Stimulated activated CD4-positive, alpha-beta T cell treated with anti-CD3 and anti-CD28 coated beads, Interleukin-4, amount 100 ng/mL, for 1 hour (primary cell): Measurements from ENCODE around the gene TBC1D22B.
"Not testable (repeated sequence)": the region's sequence is repeated elsewhere in the genome, so short reads cannot be mapped to it uniquely, and the experiment has no call there.

Experiments used
- DNase-seq: peaks from one replicate; pipeline ENCODE4 v3.0.0-alpha.2; 2020

TBC1D22B gene

DNA sequence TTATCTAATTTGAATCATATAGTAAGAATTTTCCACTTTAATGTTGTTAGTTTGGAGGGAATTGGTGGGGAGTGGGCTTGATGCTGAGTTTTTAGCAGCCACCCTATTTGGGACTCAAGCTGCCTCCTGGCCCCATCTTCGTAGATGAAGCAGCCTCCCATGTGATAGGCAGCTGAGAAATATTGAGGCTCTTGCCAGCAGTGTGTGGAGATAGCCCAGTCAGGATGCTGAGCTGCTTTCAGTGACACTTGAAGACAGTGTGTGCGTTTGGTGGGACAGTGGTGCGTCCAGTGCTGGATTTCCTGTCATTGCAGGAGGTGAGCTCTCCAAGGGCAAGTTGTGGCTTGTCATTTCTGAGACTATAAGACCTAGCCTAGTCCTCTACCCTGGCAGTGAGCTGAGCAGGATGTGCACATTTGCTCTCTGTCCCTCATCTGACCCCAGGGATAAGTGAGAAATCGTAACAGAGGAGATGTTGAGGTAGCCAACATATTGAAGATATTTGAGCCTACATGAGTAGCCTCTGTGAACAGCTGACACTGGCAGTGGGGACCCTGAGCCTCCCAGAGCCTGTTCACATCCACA lies 48.4 kb downstream of the TBC1D22B start:
- no peak for DNase-seq

DNA sequence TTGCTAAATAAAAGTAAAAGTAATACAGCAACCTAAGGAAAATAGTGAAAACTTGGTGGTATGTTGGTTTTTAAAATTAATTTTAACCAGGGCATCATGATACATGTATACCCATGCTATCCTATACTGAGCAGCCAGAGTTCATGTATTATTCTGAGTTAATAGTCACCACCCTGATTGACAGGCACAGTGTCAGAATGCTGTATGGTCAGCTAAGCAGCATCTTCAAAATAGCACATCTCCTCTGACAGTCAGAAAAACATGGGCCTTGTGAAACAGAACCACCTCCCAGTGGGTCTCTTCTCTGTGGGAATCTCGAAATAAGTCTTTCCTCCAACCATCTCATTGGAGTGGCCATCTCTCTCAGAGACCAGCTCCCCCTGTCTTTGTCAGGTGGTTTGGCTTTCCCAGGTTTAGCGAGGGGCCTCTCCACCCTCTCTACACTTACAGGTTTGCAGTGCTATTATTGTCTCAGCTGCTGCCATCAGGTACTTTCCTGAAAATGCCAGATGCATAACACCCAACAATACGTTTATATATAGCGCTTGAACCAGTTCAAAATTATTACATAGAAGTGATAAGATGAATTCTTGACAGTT lies 49.2 kb downstream of the TBC1D22B start:
- no peak for DNase-seq

DNA sequence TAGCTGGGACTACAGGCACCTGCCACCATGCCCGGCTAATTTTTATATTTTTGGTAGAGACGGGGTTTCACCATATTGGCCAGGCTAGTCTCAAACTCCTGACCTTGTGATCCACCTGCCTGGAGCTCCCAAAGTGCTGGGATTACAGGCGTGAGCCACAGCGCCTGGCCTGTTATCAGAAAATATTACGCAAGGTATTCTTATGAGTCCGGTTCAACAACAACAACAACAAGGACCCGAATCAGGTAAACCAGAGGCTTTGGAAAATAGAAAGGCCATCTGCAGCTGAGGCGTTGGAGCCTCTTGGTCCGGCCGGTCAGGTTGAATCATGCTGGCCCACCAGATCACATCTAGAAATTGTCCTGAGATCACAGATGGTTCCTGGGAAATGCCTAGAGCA lies 49.9 kb downstream of the TBC1D22B start:
- not testable (repeated sequence) for DNase-seq

DNA sequence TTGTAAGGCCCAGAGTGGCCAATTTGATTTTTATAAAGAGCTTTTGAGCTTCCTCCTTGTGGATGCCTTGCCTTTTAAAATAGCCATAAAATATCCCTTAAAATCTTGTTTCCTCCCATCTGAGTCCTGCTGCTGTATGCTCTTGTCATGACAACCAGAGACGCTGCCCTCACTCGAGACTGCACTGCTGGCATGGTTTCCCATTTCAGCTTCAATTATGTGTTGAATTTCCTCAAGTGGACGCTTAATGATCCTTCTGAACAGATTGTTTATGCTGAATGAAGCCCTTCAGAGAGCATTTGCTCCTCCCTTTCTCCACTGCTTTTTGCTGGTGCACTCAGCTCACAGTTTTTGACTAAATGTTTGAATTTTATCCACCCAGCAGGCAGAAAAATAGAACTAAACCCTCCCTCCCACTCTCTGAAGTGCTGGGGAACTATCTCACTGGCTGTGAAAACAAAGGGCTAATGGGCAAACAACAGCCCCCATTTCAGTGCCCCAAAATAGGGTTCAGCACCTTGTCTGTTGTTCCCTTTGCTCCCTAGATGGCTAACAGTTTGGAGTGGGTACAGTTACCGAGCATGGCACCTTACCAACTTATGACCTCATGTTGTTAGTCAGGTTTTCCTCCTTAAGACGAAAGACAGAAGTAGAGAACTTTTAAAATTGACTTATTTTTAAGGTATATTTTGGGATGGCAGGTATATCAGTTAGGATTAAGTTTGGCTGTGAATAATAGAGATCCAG lies 50.7 kb downstream of the TBC1D22B start:
- DNase-seq, result no peak

DNA sequence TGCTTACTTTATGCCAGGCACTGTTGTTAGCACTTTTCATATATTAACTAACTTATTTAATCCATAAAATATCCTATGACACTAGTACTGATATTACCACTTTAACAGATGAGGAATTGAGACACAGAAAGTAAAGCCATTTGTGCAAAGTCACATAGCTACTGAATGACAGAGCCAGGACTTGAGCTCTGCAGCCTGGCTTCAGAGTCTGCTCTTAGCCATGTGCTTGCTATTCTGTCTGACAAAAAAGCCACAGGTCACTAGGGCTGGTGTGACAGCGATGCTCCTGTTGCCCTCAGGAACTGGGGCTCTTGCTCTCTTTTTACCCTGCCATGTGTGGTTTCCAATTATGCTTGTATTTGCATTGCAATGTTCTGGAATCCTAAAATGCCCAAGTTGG lies 51.5 kb downstream of the TBC1D22B start:
- no peak for DNase-seq

DNA sequence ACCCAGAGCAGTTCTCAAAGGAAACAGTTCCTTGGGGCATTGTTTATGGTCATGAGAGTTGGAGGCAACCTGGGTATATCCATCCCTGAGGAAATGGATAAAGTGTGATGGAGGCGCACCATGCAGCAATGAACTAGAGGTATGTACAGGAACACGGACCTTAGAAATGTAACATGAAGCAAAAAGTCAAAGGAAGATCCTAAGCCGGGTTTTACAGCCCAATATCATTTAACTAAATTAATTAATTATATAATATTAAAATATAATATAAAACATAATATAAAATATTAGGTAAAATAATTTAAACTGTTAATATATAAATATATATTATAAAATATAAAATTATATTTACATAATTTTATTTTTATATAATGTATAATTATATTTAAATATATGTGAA lies 52.1 kb downstream of the TBC1D22B start:
- DNase-seq, result no peak

DNA sequence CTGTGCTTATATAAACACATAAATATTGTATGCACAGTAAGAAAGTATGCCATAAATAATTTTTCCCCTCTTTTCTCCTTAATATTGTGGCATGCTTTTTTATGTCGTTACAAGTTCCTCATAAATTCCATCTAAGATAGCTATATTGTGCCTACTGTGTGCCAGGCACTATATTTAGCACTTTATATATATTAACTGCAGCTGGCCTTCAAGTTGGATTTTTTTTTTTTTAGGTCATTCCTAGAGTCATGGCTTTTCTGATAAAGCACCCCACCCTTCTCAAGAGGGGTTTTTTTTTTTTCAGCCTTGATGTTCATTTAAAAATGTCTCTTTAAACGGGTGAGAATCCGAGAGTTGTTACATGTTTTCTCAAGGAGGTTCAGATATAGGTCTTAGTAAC lies 53.4 kb downstream of the TBC1D22B start:
- DNase-seq, result no peak

DNA sequence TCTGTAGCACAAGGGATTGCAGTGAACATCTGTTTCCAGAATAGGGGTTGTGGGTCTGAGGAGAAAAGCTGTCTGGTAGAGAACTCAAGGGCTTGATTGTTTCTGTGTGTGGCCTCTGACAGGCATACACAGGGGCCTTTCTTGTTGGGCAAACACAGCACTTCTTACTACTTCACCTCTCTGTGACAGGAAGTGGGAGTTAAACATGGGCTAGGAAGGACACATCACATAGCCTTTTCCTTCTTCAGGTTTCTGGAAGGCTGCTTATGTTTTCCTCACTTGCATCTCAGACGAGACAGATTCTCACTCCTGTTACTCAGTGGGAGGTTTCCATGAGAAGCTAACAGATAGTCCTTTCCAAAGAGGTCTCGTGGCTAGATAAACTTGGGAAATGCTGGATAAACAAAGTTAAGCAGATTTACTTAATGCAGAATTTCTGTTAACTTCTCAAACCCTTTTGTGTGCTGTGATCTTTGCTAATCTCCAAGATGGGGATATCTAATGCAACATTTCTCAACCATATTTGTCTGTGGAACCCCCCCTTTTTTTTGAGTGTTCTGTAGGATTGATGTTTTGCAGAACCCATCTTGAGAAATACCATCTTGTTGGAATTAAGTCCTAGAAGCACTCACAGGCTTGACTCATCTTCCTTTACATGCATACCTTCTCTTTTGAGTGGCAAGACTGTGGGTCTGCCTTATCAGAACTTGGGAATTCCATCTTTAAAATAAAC lies 54.3 kb downstream of the TBC1D22B start:
- no peak for DNase-seq

DNA sequence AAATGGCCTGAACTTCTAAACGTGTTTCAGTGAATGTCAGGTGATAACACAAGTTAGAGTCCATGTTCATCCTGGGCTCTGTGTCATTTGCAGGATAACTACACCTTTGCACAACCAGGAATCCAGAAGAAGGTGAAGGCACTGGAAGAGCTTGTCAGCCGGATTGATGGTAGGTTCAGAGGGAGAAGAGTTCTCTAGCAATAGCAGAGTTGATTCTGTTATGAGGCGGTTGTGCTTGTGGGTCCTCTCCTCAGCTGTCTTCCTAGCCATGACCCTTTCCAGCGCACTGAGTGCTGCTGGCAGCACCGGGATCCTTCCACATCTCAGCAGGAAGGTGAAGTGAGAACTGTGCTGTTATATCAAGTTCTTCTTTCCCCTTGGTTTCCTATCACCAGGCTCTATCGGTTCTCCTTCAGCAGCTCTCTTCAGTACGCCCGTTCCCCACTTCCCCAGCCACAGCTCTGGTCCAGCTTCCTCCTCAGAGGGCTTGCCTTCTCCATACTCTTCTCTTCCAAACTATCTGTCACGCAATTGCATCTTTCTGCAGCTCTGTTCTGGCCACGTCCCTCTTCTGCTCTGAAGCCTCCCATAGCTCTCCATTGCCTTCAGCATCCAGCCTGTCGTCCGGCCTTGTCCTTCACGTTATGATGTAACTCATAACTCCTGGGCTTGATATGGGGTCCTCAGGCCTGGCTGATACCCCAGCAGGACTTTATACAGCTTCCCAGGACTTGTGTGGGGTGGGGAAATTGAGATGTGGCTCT lies 56.3 kb downstream of the TBC1D22B start:
- DNase-seq, result no peak

DNA sequence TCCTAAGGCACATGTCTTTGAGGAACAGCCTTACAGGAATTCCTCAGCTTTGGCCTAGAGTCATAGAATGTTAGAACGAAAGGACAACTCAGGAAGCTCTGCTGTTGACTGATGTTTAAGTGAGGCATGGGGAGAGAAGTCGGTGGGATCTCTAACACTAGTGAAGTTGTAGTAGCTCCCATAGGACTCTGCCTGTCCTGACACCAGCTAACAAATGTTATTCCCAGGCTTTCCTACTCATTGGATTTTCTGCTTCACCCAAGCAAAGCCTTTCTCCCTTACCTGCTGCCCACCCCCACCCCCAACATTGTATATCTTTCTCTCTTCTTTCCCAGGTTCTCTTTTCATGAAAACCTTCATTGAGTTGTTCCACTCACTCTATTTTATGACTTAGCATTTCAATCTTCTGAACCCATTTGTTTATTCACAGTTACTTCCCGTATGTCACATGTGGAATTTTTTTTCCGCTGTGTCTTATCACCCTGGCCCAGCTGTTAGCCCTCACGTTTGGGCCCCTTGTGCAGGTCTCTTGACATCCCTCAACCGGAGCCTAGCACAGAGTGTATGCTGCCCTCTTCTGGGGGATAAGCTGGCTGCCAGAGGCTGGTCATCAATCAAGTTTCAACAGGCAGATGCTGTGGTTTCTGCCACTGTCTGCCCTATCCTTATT lies 57.0 kb downstream of the TBC1D22B start:
- peak; percentile 33 for DNase-seq

DNA sequence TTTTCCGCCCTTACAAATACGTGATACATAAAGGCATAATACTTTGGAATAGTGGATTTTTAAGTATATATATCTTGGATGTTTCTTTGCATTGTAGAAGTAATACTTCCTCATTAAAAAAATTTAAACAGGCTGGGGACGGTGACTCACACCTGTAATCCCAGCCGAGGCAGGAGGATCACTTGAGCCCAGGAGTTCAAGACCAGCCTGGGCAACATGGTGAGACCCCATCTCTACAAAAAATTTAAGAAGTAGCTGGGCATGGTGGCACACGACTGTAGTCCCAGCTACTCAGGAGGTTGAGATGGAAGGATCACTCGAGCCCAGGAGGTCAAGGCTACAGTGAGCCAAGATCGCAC lies 57.6 kb downstream of the TBC1D22B start:
- DNase-seq, result no peak

DNA sequence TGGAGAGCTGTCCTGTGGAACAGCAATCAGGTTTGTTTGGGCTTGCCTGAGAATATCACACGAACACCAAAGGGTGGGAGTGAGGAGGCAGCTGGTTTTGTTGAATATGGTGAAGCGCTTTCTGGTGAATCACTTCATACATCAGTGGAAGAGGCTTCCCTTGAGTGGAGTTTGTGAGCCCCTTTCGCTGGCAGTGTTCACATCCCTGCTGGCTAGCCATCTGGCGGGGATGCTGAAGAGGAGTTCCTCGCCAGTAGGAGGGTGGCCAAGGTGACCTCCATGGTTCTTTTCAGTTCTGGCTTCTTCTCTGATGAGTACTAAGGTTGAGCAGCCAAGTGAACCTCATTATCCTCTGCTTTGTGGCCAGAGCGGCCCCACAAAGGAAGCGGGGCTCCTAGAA lies 58.5 kb downstream of the TBC1D22B start:
- DNase-seq, result no peak

DNA sequence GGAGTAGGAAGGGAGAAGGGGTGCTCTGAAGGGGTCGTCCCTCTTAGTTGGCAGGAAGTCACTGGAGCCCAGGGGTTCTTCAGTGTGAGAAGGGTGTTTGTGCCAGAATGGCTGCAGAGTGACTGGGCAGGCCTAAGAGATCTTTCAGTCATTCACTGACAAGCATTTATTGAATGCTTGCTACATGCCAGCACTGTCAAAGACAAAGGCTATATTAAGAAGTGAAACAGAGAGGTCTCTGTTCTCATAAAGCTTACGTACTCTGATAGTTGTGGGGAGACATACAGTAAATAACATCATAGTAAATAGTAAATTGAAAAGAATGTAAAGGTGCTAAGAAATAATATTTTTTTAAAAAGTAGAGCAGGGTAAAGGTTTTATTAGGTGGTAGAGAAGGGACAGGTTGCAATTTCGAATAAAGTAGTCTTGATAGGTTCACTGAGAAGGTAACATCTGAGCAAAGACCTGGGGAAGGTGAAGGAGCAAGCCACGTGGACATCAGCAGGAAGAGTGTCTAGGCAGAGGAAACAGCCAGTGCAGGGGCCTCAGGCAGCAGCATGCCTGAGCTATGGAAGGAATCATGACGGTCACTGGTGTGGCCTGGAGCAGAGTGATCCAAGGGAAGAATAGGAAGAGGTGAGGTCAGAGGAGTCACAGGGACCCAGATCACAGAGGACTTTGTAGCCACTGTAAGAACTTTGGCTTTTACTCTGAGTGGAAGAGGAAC lies 59.9 kb downstream of the TBC1D22B start:
- DNase-seq, result no peak

DNA sequence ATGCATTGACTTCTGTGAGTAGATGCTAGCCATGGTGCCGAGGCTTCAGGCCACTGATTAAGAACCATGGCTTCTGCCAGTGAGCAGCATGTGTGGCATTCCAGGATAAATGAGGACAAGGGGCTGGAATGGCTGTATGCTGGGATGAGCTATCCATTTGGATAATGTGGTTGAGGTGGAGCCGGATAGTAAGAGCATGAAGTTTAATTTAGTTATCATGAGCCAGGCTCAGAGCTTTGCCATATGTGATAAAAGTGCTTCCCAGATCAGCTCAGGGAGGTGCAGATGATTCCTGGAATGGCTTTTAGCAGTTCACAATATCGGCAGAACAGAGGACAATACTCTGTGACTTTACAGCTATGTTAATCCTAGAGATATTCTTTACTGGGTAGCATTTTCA lies 61.6 kb downstream of the TBC1D22B start:
- no peak for DNase-seq

DNA sequence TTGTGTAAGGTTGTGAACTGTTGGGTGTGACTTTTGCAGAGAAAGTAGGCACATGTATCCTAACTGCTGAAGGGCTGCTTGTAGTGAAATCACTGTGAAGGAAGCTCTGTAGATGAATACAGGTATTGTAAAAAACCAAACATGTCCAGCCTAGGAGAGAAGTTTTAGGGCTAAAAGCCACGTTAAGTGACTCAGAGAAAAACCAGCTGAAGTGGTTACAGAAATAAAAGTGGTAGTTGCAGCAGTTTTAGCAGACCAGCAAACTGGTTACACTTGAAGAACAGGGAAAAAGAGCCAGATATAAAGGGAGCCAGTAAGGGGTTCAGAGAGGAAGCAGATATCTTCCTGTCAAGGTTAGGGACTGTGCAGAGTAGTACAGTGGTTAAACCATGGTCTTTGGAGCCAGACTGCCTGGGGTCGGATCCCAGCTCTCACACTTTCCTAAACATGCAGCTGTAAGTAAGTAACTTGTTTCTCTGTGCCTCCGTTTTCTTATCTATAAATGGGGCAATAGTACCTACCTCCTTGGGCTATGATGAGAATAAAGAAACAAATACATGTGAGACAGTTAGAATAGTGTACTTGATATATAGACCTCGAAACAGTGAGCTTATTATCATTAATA lies 62.4 kb downstream of the TBC1D22B start:
- DNase-seq, result no peak

DNA sequence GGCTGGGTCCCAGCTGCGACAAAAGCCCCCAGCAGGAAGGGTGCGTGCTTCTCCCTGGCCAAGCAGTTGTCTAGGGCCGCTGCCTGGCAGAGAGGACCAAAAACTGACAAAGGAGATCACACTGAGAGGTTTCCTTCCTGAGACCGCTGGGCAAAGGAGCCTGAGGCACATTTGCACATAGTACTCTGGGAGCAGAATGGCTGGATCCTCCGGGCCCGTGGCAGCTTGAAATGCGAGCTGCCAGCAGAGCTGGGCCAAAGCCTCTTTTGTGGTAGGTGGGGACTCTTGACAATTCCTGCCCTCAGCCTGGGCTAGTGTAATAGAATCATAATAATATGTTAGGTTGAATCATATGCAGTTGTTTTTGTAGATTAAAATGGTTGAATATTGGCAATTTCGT lies 63.1 kb downstream of the TBC1D22B start:
- no peak for DNase-seq

DNA sequence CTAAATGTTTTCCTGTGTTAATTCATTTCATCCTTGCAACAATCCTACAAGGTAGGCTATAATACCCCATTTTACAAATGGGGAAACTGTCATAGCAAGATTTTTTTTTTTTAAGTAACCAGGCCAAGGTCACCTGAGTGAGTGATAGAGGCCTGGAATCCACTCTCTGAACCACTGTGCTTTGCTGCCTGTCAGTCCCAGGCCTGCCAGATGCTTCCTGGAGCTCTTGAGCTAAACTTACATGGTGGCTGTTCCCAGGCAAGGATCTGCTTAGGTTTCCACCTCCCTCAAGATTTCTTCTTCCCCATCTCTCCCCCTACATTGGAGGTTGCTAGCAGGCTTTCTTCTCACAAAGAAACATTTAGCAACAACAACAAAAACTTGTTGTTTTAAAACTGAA lies 63.5 kb downstream of the TBC1D22B start:
- no peak for DNase-seq

DNA sequence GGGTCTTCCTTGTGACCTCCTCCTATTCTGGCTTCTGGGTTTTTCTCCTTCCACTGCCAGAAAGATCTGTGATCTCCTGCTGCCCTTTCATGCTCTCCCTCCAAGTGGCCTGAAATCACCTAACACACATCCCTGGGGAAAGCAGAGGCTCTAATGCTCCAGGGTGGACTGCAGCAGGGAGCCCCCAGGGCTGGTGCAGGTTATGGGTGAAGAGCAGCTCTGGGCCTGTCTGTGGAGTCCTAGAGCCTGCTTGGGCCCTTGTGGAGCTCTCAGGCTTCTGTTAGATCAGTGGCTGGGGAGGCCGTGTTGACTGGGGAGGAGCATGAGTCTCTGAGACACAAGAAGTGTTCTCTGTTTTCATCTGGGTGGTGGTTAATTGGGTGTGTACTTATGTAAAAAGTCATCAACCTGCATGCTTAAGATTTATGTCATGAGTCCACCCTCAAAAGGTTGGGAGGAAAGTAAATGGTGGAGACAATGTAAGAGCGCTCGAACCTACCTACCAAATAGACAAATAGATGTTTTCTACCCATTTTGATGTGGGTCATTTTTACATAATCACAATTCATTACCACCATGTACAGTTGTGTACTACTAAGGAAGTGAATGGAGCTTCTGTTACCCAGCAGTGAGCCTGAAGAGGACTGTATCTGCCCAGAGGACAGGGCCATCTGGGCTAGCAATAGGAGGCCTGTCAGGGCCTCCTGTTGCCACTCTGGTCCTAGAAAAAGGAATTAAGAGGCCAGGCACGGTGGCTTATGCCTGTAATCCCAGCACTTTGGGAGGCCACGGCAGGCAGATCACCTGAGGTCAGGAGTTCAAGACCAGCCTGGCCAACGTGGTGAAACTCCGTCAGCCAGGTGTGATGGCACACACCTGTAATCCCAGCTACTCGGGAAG lies 64.2 kb downstream of the TBC1D22B start:
- no peak for DNase-seq

DNA sequence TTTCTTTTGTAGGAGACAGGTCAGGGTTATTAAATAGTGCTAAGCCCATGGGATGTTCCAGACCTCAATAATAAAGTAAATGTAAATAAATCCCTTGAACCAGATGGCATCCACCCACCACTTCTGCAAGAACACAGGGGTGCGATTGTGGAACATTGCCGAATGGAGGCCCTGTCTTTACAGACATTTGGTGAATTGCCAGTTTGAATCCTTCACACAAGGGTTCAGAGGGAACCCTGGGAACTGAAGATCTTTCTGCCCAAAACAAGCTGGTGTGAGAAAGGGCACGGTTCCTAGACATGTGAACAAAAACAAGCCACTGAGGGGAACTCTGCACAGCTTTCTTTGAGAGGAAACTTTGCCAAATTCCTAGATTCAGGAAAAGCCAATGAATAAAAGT lies 66.0 kb downstream of the TBC1D22B start:
- no peak for DNase-seq
